Tibial nerve (tissue), 4 donors: ENCODE measurements around the gene RASL10A.

ENCODE experiments used
- EP300 ChIP-seq, 2 donors: sonication (generic); formaldehyde crosslinking; IDR thresholded peaks; one replicate each; pipeline ENCODE4 v1.6.1; 2017; ENCODE audit warnings: antibody characterized with exemption in 2 of 2, mild to moderate bottlenecking in 1 of 2
- POLR2A ChIP-seq, 2 donors: fragments of 450-650 bp; IDR thresholded peaks; one replicate each; pipeline ENCODE4 v1.6.1; 2017; ENCODE audit warnings: antibody characterized with exemption in 2 of 2, mild to moderate bottlenecking in 2 of 2, moderate library complexity in 2 of 2
- TF ChIP-seq, protein P1 (sequence below), 5 experiments: fragments of 200-600 bp in 3 of 5; fragments of 450-650 bp in 2 of 5; sonication (generic) in 3 of 5; IDR thresholded peaks; one replicate each; pipeline ENCODE4 v1.5.1; 2016 to 2019; ENCODE audit warnings: antibody characterized with exemption in 5 of 5, mild to moderate bottlenecking in 3 of 5, moderate library complexity in 2 of 5

DNA sequence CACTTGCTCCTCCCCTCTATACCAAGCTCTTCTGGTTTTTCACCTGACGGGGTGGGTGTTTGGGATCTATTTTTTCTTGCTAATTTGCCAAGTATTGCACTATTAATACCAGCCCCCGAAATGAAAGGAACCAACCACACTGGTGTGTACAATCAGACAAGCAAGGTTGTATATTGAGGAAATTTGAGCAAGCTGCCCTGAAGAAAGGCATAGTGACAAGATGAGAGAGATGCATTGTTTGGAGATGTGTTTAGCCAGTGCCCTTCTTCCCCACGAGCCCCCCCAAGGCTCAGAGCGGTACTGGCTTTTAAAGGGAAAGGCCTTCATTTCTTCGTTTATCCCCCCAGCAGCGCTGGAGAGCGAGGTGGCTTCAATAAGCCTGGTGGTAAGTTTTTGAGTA, 24.3 kb downstream of the RASL10A start:
- TF ChIP-seq, protein P1, sequence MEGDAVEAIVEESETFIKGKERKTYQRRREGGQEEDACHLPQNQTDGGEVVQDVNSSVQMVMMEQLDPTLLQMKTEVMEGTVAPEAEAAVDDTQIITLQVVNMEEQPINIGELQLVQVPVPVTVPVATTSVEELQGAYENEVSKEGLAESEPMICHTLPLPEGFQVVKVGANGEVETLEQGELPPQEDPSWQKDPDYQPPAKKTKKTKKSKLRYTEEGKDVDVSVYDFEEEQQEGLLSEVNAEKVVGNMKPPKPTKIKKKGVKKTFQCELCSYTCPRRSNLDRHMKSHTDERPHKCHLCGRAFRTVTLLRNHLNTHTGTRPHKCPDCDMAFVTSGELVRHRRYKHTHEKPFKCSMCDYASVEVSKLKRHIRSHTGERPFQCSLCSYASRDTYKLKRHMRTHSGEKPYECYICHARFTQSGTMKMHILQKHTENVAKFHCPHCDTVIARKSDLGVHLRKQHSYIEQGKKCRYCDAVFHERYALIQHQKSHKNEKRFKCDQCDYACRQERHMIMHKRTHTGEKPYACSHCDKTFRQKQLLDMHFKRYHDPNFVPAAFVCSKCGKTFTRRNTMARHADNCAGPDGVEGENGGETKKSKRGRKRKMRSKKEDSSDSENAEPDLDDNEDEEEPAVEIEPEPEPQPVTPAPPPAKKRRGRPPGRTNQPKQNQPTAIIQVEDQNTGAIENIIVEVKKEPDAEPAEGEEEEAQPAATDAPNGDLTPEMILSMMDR (IDR thresholded peaks at IDR 0.05): no peak
- no peak for TF ChIP-seq EP300 (IDR thresholded peaks at IDR 0.05)
- no peak for TF ChIP-seq POLR2A (IDR thresholded peaks at IDR 0.05)
